ENCODE measurements around the gene COPS8. TPM values are rescaled to one million over a fixed set of nuclear protein-coding genes. Genes with fewer than 3 reads are reported as not detected.

The COPS8 gene
- total and polyA plus RNA-seq, 2 of the 8 experiments (the other 6 are each of a cell fraction or from before 2014, with no cell fraction given) = 59.3 to 67.5 TPM

GRCh38 chr2:237097911-237098702 lies 12.4 kb downstream of the COPS8 start:
- Histone ChIP-seq H3K27ac (ENCODE audit: low read depth, low read length) (no peak overlapping the region), H3K9ac (replicated peaks in 1 of 4; ENCODE audit: extremely low read depth in 1 of 4, low read depth in 3 of 4, low read length in 3 of 4) (no peak overlapping the region), H4K91ac (replicated peaks; ENCODE audit: insufficient read length, low read length) (no peak overlapping the region), H2BK20ac (ENCODE audit: low read length) (no peak overlapping the region), H3K9me3 (ENCODE audit: insufficient read depth in 2 of 2, low read depth in 1 of 2, low read length in 1 of 2) (no peaks in the 10 kb centered on the region), H3K79me2 (ENCODE audit: control insufficient read depth in 1 of 2, insufficient read depth in 2 of 2, low read length in 2 of 2) (peaks cover 0 to 9% of the 10 kb centered on the region in 2 experiments; a peak in 1 of 4 replicates), H3K4ac (replicated peaks; ENCODE audit: insufficient read length, low read depth, low read length) (no peak overlapping the region), H3K36me3 (ENCODE audit: control insufficient read depth in 2 of 4, insufficient read depth in 4 of 4, low read length in 3 of 4) (peaks cover 9 to 51% (median 33%) of the 10 kb centered on the region in 4 experiments), H3K27me3 (replicated peaks in 1 of 4; ENCODE audit: control insufficient read depth in 3 of 4, extremely low read depth in 1 of 4, insufficient read depth in 3 of 4, low read length in 3 of 4) (no peaks in the 10 kb centered on the region), H3K18ac (ENCODE audit: extremely low read depth, low read length) (no peak overlapping the region), H2BK12ac (ENCODE audit: low read depth, low read length) (no peak overlapping the region), H4K20me1 (replicated peaks in 1 of 2; ENCODE audit: control insufficient read depth in 1 of 2, insufficient read depth in 2 of 2, low read length in 2 of 2) (no peaks in the 10 kb centered on the region), H3K4me3 (ENCODE audit: extremely low read depth in 1 of 4, insufficient read depth in 2 of 4, low read depth in 3 of 4, low read length in 4 of 4) (no peak overlapping the region), H2BK15ac (ENCODE audit: low read length) (no peak overlapping the region), H3K14ac (ENCODE audit: insufficient read length) (no peak overlapping the region), H4K5ac (ENCODE audit: insufficient read length, low read depth, low read length) (no peak overlapping the region), H3K56ac (replicated peaks; ENCODE audit: insufficient read length, low read depth, low read length) (no peak overlapping the region), H2BK5ac (ENCODE audit: low read depth, low read length) (no peak overlapping the region), H3K4me2 (ENCODE audit: insufficient read depth in 1 of 2, low read depth in 2 of 2, low read length in 2 of 2) (no peak overlapping the region), H2AFZ (ENCODE audit: low read length) (no peak overlapping the region), H4K8ac (ENCODE audit: extremely low read depth, insufficient read depth, low read length) (no peak overlapping the region), H3K23me2 (ENCODE audit: low read depth, low read length) (no peaks in the 10 kb centered on the region), H3K23ac (ENCODE audit: insufficient read length) (no peak overlapping the region), H2BK120ac (replicated peaks; ENCODE audit: low read depth, low read length) (no peak overlapping the region), H3K4me1 (replicated peaks in 1 of 4; ENCODE audit: control insufficient read depth in 3 of 4, insufficient read depth in 4 of 4, low read length in 3 of 4) (no peaks in the 10 kb centered on the region; a peak in 1 of 7 replicates), H3K79me1 (ENCODE audit: low read depth, low read length) (no peaks in the 10 kb centered on the region; the same call in 1 of the 2 replicates), H2AK5ac (ENCODE audit: low read depth, low read length) (no peak overlapping the region)
- no peak for TF ChIP-seq TBP (IDR thresholded peaks at IDR 0.05; ENCODE audit: low read depth, low read length)
- FAIRE-seq (no peak), DNase-seq (ENCODE audit: low read depth in 1 of 2, low spot score in 2 of 2) (no peak)
- ChIA-PET POLR2A (ENCODE audit: partially characterized antibody) (interaction anchor here (0.6 kb wide), 1 partner anchor 506 kb away, joined by 3 read pairs; no protein-coding TSS in a partner anchor), CTCF (ENCODE audit: partially characterized antibody) (no interaction called here)
- 90% methylated on average over 4 of the region's 4 CpGs; no CpG with 5 or more reads in 1 of the 2 experiments for WGBS, 2 experiments (ENCODE audit: extremely low coverage in 1 of 2, insufficient coverage in 1 of 2, insufficient read length in 1 of 2, insufficient replicate concordance in 2 of 2, low coverage in 1 of 2, low lambda C conversion rate in 2 of 2, missing lambda C conversion rate in 1 of 2)

Data from H1 (cell line).